Kasumi-1 (cell line): ENCODE results near the gene TRMT2A.

ENCODE experiments used
- DNase-seq, 2 experiments: peaks; one replicate each; lab custom pipeline; 2025; lab: John Stamatoyannopoulos, UW

The TRMT2A gene

GRCh38 chr22:20132686-20133246 is 15.7 kb upstream of the TRMT2A start:
- no peak for DNase-seq

- DNase-seq: no peak
Observed at GRCh38 chr22:20131859-20132685, 15.0 kb upstream of the TRMT2A start.

DNA sequence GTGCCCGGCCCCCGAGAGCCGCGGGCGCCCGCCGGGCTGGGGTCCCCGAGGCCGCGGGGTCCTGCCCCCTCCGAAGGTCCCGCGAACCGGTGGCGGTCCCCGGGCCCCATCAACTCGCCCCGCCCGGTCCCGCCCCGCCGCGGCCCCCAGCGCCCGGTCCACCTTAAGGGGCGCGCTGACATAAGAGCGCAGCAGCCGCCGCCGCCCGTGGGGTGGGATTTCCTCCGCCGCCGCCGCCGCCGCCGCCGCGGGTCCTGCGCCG is 14.5 kb upstream of the TRMT2A start, which contains the start of gene ZDHHC8:
ZDHHC8 (plus strand) TSS at position 208 of the 262 bp plus-strand sequence. CDS start 144 bp downstream, outside the sequence.
- no peak for DNase-seq

DNA sequence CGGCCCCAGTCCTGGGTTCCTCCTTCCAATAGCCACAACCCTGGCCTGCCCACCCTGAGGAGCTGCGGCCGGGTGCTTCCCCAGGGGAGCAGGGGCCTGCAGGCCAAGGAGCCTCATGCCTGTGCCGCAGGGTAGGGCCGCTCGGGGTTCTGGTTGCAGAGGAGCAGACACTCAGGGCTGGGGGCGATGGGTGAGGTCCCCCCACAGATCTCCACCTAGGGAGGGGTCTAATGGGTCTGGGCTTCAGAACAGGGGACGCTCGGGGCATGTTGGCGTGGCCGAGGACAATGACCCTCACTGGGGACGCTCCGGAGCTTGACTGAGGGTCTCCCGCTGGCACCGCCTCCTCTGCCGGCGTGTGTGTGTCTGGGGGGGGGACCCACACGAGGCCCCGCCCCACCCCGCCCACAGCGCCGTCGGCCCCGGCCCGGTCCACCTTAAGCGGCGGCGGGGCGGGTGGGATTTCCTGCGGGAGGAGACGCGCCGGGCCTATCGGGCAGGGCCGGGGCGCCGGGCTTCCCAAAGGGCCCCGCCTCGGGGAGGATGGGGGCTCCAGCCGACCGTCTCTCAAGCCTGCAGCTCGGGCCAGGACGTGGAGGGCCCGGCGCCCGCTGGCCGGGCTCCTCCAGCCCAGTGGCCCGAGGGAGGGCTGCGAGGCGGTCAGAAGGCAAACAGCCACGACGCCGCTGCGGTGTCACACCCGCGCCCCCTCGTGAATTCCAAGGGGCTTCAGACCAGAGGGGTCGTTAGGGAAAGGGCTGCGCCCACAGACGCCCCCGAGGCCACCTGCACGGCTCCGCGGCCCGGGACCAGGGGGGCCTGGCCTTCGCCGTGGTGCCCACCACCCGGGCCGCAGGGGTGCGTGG is 13.9 kb upstream of the TRMT2A start:
- peak; percentile 55 to 68 for DNase-seq

DNA sequence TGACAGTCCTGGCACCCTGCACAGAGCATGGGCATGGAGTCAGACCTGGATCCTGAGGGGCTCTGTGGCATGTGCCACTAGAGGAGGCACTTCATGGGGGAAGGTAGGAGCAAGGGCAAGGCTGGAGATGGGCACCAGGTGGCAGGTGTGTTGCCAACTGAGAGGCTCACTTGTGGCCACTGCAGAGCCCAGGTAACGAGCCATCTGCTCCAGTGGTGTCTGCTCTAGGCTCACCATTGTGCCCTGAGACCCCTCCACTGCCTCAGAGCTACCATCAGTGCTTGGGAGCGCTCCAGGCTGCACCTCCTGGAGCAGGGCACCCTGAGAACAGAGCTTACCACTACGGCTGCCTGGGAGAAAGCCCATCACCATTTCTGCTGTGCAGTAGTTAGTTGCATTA is 13.3 kb upstream of the TRMT2A start:
- no peak for DNase-seq

GRCh38 chr22:20129747-20130014 is 12.7 kb upstream of the TRMT2A start:
- DNase-seq: no peak

GRCh38 chr22:20128902-20129746 is 12.1 kb upstream of the TRMT2A start:
- DNase-seq: peak; percentile 24 to 39

GRCh38 chr22:20128619-20128901 is 11.5 kb upstream of the TRMT2A start:
- DNase-seq: no peak

GRCh38 chr22:20127869-20128618 is 11.0 kb upstream of the TRMT2A start:
- no peak for DNase-seq

GRCh38 chr22:20127318-20127868 is 10.4 kb upstream of the TRMT2A start:
- no peak for DNase-seq

- DNase-seq: no peak
Observed at GRCh38 chr22:20126284-20127029, 9.4 kb upstream of the TRMT2A start.

DNA sequence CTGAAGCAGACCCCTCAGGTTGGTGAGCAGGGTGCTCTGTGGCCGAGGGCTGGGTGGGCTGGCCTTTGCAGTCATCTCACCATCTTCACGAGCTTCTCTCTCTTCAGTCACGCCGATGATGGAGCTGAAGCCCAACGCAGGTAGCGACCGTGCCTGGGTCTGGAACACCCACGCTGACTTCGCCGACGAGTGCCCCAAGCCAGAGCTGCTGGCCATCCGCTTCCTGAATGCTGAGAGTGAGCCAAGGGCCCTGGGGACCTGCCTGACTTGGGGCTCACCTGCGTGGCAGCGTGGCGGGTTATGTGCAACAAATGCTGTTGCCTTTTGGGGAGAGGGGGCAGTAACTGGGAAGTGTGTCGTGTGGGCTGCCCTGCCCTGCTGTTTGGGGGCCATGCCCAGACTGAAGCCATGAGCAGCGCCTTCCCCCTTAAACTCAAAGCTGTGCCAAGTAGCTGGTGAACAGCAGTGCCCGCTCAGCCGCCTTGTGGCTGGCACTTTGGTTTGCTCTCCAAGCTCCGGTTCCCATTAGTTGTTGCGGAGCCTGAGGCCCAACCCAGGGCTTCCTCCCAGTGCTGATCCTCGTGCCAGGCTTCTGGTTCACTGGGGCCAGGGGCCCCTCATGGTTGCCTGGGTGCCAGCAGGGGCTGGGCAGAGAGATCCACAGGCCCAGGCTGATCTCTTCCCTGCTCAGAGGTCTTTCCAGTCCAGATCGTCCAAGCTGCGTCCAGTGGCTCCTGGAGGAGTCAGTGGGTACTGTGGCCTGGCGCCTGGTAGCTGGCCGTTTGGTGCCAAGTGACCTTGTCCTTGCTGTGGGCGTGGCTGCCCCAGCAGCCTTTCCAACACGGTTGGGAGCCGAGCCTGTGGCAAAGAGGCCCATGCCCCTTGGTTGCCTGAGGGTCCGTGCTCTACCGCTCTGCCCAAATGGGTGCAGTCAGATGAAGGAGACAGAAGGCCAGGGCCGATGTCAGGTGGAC is 8.5 kb upstream of the TRMT2A start:
- no peak for DNase-seq

DNA sequence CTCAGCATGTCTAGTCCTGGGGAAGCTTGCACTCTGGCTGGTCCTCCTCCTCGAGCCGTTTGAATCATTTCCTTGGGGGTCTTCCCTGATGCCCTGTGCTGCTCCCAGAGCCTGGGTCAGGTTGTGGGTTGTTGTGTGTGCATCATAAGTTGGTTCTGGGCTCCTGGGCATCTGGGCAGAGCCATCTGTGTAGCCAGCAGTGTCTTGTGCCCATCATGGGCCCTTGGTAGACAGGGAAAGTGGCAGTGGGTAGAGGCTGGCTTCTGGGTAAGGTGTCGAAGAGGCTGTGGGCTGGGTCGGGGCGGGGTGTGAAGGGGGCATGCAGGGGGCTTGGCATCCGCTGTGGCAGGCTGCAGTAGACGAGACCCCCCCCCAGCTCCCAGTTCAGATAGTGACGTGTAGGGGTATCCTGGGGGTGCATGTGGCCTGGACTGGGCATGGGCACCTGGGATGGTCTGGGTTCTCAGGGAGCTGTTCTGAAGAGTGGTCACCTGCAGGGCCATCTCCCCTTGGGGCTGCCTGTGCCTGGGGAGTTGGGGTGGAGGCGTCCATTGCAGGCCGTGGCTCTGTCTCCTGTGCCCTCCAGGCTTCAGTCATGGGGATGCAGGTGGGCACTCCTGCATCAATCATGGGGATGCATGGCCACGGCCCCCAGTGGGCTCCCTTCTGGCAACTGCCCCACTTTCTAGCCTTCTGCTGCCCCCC is 7.2 kb upstream of the TRMT2A start:
- DNase-seq: no peak

DNA sequence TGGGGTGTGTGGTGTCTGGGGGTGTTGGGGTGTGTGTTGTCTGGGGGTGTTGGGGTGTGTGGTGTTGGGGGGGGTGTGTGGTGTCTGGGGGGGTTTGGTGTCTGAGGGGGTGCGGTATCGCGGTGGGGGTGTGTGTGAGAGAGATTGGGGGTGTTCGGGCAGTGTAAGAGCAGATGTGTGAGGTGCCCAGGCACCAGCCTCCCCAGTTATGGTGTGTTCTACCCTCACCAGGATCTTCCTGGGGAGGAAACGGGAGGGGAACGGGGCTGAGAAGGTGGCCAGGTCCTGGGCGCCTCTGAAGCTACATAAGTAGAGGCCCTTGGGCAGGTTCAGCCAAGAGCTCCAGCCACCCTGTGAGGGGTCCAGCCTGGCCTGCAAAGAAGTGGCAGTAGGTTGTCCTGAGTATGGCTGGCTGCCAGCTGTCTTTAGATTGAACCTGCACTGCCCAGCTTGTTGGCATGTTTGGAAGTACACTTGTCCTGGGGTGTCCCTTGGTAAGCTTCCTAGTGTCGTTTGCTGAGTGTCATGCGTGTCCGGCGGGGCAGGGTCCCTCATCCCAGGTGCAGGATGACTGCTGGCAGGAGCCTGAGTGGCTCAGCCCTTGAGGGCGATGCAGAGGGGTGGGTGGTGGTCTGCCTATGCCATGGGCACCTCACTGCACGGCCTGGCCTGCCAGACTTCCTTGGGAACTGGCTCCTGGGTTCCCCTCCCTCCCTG is 6.5 kb upstream of the TRMT2A start:
- DNase-seq: no peak

DNA sequence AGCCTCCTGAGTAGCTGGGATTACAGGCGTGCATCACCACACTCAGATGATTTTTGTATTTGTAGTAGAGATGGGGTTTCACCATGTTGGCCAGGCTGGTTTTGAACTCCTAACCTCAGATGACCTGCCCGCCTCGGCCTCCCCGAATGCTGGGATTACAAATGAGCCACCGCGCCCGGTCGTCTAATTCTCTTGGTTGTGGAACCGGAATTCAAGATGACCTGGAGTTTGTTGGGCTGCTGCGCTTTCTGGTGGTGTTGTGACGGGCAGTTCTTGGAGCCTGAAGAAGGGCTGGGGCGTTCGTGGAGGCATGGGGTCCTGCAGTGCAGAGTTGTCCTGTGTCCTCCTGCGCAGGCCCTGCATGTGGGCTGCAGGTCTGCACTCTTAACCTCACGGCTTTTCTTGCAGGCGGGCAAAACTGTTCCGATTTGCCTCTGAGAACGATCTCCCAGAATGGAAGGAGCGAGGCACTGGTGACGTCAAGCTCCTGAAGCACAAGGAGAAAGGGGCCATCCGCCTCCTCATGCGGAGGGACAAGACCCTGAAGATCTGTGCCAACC is 4.9 kb upstream of the TRMT2A start:
- DNase-seq: no peak

DNA sequence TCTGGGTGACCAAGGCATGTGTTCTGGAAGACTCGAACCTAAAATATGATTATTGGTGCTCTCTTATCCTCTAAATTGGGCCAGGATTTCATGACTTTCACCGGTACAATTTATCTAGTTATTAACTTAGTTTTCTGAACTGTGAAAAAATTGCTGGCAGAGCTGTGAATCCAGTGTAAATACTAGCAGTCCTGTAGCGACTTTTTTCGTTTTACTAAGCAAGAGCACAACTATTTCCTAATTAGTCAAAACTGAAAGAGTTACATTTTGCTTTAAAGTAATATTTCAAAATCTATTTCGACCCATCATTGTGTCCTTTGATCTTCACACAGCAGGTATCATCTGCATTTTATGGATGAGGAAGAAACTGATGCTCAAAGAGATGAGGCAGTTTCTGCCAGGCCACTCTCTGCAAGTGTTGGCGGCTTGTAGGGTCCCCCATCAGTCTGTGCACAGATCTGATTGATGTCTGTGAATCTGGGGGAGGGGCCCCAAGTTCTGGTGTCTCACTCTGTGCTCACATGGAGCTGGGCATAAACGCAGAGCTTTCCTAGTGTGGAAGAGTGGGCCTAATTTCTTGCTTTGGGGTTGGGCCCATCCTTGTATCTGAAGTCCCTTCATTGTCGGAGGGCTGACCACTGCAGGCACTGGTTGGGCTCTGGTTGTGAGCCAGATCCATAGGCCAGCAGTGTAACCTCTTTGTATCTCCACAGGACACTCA is 1.4 kb upstream of the TRMT2A start:
- DNase-seq: no peak

- DNase-seq: peak in 1 of 2 experiments; percentile 25
Observed at GRCh38 chr22:20117633-20118299, 740 bp upstream of the TRMT2A start.
